ENCODE measurements around the gene NGEF. TPM values are rescaled to one million over a fixed set of nuclear protein-coding genes. Genes with fewer than 3 reads are reported as not detected.
"Not testable (repeated sequence)": the region's sequence is repeated elsewhere in the genome, so short reads cannot be mapped to it uniquely, and the experiment has no call there.

The NGEF gene
- total RNA-seq, 4 donors from 2014 or later: 46.1 to 105 (median 68.8) TPM

DNA sequence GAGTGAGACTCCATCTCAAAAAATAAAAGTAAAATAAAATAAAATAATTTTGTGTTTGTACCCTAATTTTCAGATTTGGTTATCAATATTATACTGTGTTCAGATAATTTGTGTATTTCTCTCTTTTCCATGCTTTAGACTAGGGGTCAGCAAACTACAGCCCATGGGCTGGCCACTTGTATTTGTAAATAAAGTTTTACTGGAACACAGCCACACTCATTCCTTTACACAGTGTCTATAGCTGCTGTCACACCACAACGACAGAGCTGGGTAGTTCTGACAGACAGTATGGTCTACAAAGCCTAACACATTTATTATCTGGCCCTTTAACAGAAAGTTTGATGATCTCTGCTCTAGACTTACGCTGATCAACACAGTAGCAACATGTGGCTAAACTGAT lies 99.2 kb downstream of the NGEF start:
- no peaks in the 10 kb centered on the region for H3K36me3 ChIP-seq
- H3K4me1 ChIP-seq: no peaks in the 10 kb centered on the region
- no peak overlapping the region for H3K27ac ChIP-seq
- TF ChIP-seq POLR2A (IDR thresholded peaks at IDR 0.05) (no peak), POLR2AphosphoS5 (IDR thresholded peaks at IDR 0.05) (no peak), CTCF (IDR thresholded peaks at IDR 0.05) (no peak)
- peaks cover 0 to 9% of the 10 kb centered on the region in 2 donors for H3K9me3 ChIP-seq
- H3K4me3 ChIP-seq: no peak overlapping the region
- DNase-seq: no peak
- in situ Hi-C loops (cut with MboI; ENCODE audit: low pct_ligation_motif_present in 1 of 4, low pct_unique_long_range_greater_than_20kb in 1 of 4, low sequenced_read_pairs in 3 of 4) (no loop called here), intact Hi-C loops (cut with DNase I; ENCODE audit: low total_unique reads) (no loop called here)
- 58 to 69% methylated on average over 2 of the region's 2 CpGs for WGBS, 2 donors (ENCODE audit: low coverage in 1 of 2)
- peaks cover 9% of the 10 kb centered on the region for H3K27me3 ChIP-seq

GRCh38 chr2:232911712-232912277 lies 101.3 kb downstream of the NGEF start:
- TF ChIP-seq EP300 (IDR thresholded peaks at IDR 0.05; ENCODE audit: low read depth): no peak
- no peak for TF ChIP-seq POLR2AphosphoS5 (IDR thresholded peaks at IDR 0.05)
- no peak for TF ChIP-seq POLR2A (IDR thresholded peaks at IDR 0.05)
- TF ChIP-seq CTCF (IDR thresholded peaks at IDR 0.05): no peak
- Histone ChIP-seq H3K4me3 (no peak overlapping the region), H3K36me3 (no peaks in the 10 kb centered on the region), H3K27me3 (peaks cover 17% of the 10 kb centered on the region), H3K27ac (no peak overlapping the region), H3K9me3 (peaks cover 0 to 9% of the 10 kb centered on the region in 2 donors), H3K4me1 (no peaks in the 10 kb centered on the region)
- no peak for DNase-seq
- intact Hi-C loops (cut with DNase I; ENCODE audit: low total_unique reads): no loop called here
- in situ Hi-C loops (cut with MboI; ENCODE audit: low pct_ligation_motif_present in 1 of 4, low pct_unique_long_range_greater_than_20kb in 1 of 4, low sequenced_read_pairs in 3 of 4): no loop called here
- WGBS, 2 donors (ENCODE audit: low coverage in 1 of 2): 68 to 73% methylated on average over 1 of the region's 1 CpG

DNA sequence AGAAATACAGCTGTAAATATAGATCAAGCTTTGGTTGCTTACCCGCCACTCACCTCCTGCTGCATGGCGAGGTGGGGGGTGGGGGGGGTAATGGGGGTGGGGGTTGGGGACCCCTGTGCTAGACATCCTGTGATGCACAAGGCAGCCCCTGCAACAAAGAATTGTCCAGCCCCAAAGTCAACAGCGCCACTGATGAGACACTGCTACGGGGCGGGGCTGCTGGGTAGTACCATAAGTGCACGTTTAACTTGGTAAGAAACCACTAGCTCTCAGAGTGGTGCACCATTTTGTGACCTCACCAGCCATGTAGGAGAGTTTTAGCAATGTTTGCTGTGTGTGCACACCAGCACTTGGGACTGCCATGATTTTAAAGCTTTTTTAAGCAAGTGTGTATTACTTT lies 102.7 kb downstream of the NGEF start:
- H3K27ac ChIP-seq: no peak overlapping the region
- H3K9me3 ChIP-seq: peaks cover 0 to 9% of the 10 kb centered on the region in 2 donors
- in situ Hi-C loops (cut with MboI; ENCODE audit: low pct_ligation_motif_present in 1 of 4, low pct_unique_long_range_greater_than_20kb in 1 of 4, low sequenced_read_pairs in 3 of 4): no loop called here
- 81% methylated on average over 6 of the region's 6 CpGs; no CpG with 5 or more reads in 1 of the 2 donors for WGBS, 2 donors (ENCODE audit: low coverage in 1 of 2)
- no peaks in the 10 kb centered on the region for H3K4me1 ChIP-seq
- intact Hi-C loops (cut with DNase I; ENCODE audit: low total_unique reads): no loop called here
- H3K4me3 ChIP-seq: no peak overlapping the region
- H3K36me3 ChIP-seq: no peaks in the 10 kb centered on the region
- no peak for DNase-seq
- TF ChIP-seq CTCF (IDR thresholded peaks at IDR 0.05) (no peak), POLR2AphosphoS5 (IDR thresholded peaks at IDR 0.05) (no peak), EP300 (IDR thresholded peaks at IDR 0.05; ENCODE audit: low read depth) (no peak), POLR2A (IDR thresholded peaks at IDR 0.05) (no peak)
- H3K27me3 ChIP-seq: peaks cover 17% of the 10 kb centered on the region

- Histone ChIP-seq H3K36me3 (no peaks in the 10 kb centered on the region), H3K27me3 (peaks cover 17% of the 10 kb centered on the region), H3K9me3 (peaks cover 0 to 9% of the 10 kb centered on the region in 2 donors), H3K4me1 (no peaks in the 10 kb centered on the region), H3K27ac (no peak overlapping the region), H3K4me3 (no peak overlapping the region)
- no peak for TF ChIP-seq CTCF (IDR thresholded peaks at IDR 0.05)
- TF ChIP-seq EP300 (IDR thresholded peaks at IDR 0.05; ENCODE audit: low read depth): no peak
- no peak for TF ChIP-seq POLR2AphosphoS5 (IDR thresholded peaks at IDR 0.05)
- no peak for TF ChIP-seq POLR2A (IDR thresholded peaks at IDR 0.05)
- in situ Hi-C loops (cut with MboI; ENCODE audit: low pct_ligation_motif_present in 1 of 4, low pct_unique_long_range_greater_than_20kb in 1 of 4, low sequenced_read_pairs in 3 of 4): no loop called here
- intact Hi-C loops (cut with DNase I; ENCODE audit: low total_unique reads): no loop called here
- 45 to 79% methylated on average over 5 to 6 of the region's 6 CpGs for WGBS, 2 donors (ENCODE audit: low coverage in 1 of 2)
- no peak for DNase-seq
Observed at GRCh38 chr2:232908695-232909094, 104.4 kb downstream of the NGEF start.

DNA sequence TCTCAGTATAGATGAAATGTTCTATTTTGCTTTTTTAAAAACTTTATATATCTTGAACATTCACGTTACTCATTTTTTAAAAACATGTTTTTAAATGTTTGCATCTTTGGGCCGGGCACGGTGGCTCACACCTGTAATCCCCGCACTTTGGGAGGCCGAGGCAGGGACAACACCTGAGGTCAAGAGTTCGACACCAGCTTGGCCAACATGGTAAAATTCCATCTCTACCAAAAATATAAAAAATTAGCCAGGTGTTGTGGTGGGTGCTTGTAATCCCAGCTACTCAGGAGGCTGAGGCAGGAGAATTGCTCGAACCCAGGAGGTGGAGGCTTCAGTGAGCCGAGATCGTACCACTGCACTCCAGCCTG lies 105.4 kb downstream of the NGEF start:
- H3K36me3 ChIP-seq; H3K4me3 ChIP-seq; H3K9me3 ChIP-seq; in situ Hi-C loops (cut with MboI; ENCODE audit: low pct_ligation_motif_present in 1 of 4, low pct_unique_long_range_greater_than_20kb in 1 of 4, low sequenced_read_pairs in 3 of 4); DNase-seq; H3K27ac ChIP-seq; H3K4me1 ChIP-seq; intact Hi-C loops (cut with DNase I; ENCODE audit: low total_unique reads): not testable (repeated sequence)
- WGBS, 2 donors (ENCODE audit: low coverage in 1 of 2): 86 to 93% methylated on average over 6 to 9 of the region's 9 CpGs
- H3K27me3 ChIP-seq: peaks cover 17% of the 10 kb centered on the region

DNA sequence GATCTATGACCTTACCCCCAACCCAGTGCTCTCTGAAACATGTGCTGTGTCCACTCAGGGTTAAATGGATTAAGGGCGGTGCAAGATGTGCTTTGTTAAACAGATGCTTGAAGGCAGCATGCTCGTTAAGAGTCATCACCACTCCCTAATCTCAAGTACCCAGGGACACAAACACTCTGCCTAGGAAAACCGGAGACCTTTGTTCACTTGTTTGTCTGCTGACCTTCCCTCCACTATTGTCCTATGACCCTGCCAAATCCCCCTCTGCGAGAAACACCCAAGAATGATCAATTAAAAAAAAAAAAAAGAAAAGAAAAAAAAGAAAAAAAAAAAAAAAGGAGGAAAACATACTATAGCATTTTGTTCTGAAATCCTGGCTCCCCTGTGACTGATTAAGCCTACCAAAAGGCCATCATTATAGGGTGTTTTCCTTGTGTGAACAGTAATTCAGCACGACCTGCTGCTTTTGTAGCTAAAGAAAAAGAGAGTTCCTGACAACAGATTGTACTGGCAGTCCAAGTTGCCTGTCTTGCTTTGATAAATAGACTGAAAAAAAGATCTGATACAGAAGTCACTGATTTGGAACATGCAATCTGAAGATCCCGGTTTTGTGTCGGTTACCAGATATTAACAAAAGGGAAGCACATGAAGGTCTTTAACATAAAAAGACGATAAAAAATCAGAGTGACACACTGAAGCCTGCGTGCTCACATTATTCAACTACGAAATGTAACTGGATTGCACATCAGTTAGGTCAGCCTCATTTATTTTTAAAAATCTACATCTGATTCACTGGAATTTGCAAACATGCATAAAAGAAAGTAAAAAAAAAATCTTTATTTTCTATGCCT lies 106.0 kb downstream of the NGEF start:
- H3K4me1 ChIP-seq; H3K27ac ChIP-seq; H3K9me3 ChIP-seq; H3K36me3 ChIP-seq; DNase-seq; in situ Hi-C loops (cut with MboI; ENCODE audit: low pct_ligation_motif_present in 1 of 4, low pct_unique_long_range_greater_than_20kb in 1 of 4, low sequenced_read_pairs in 3 of 4); H3K4me3 ChIP-seq; intact Hi-C loops (cut with DNase I; ENCODE audit: low total_unique reads): not testable (repeated sequence)
- H3K27me3 ChIP-seq: peaks cover 17% of the 10 kb centered on the region
- WGBS, 2 donors (ENCODE audit: low coverage in 1 of 2): 63 to 86% methylated on average over 5 to 6 of the region's 10 CpGs

All from transverse colon (tissue), 4 donors.